Cardiac muscle cell (in vitro differentiated cells and primary cell): ENCODE results near the gene INTS6L. TPM values are rescaled to one million over a fixed set of nuclear protein-coding genes. Genes with fewer than 3 reads are reported as not detected.

Source experiments
- DNase-seq, 2 donors: peaks; one replicate each; pipeline versions ENCODE4 v3.0.0 to v3.0.0-alpha.2; 2010 to 2017; ENCODE audit warnings: low read depth in 1 of 2, low spot score in 1 of 2
- H3K27ac ChIP-seq: fragments of 200-600 bp; sonication (generic); 2 replicates; pipeline ENCODE4 v1.5.1; 2016
- H3K27me3 ChIP-seq: fragments of 200-600 bp; sonication (generic); 2 replicates; pipeline ENCODE4 v1.6.0; 2016; ENCODE audit warnings: control low read depth
- H3K36me3 ChIP-seq: fragments of 200-600 bp; sonication (generic); 2 replicates; pipeline ENCODE4 v1.5.1; 2016; ENCODE audit warnings: control low read depth
- H3K4me1 ChIP-seq: fragments of 200-600 bp; sonication (generic); 2 replicates; pipeline ENCODE4 v1.8.1; 2017; ENCODE audit warnings: low read depth, mild to moderate bottlenecking, mixed run types
- H3K4me3 ChIP-seq: fragments of 200-600 bp; sonication (generic); 2 replicates; pipeline ENCODE4 v1.5.1; 2016; ENCODE audit warnings: mild to moderate bottlenecking
- H3K9me3 ChIP-seq: fragments of 200-600 bp; sonication (generic); 2 replicates; pipeline ENCODE4 v1.5.1; 2017; ENCODE audit warnings: low read depth, mild to moderate bottlenecking, control low read depth
- polyA plus RNA-seq: library from polyadenylated mRNA; unstranded; fragments of >200 nt; fragmentation: Nextera tagmentation; extraction: Ambion mirVana; gene quantifications from 2 replicates; pipeline ENCODE4 v1.2.1, GENCODE V29; 2016
- total RNA-seq: library from RNA; depleted of rRNA; stranded (reverse); fragments of >200 nt; gene quantifications from 2 replicates; pipeline ENCODE4 v1.2.3, GENCODE V29; 2016
- TF ChIP-seq, protein P1 (sequence below): IDR thresholded peaks from 2 replicates; pipeline ENCODE4 v1.5.1; 2012; ENCODE audit warnings: low read depth, mild to moderate bottlenecking, low read length

INTS6L gene
- total and polyA plus RNA-seq, 2 experiments from 2014 or later: 21.2 to 49.3 TPM

DNA sequence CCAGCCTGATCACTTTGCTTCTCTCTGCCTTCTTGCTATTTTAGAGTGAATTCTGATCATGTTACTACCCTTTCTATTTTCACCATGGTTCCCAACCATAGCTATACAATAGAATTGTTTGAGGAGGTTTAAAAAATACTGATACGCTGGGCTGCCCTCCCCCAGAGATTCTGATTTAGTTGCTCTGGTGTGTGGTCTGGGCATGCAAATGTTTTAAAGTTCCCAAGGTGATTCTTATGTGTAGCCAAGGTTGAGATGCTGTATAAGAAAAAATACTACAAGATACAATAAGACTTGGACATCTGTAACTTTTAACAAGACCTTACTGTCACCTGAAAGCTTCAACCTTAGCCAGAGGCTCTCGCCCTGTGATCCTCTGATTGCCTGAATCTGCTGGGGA is 22.2 kb upstream of the INTS6L start:
- no peak overlapping the region for H3K4me3 ChIP-seq

DNA sequence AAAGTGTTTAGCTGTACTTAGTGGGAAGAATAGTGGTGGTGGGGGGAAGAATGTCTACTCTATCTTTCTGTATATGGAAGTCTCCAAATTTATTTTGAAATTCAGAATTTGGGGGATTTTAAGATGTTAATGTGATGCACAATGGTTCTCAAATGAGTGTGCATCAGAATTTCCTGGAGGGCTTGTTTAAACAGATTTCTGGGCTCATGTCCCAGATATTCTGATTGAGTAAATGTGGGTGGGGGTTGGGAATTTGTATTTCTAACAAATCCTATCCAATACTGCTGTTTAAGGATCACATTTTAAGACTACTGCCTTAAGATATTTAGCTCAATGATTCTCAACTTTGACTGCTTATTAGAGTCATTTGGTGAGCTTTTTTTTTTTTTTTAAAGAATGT is 15.1 kb upstream of the INTS6L start:
- Histone ChIP-seq H3K9me3 (no peaks in the 10 kb centered on the region), H3K4me3 (no peak overlapping the region), H3K27me3 (no peaks in the 10 kb centered on the region), H3K36me3 (no peaks in the 10 kb centered on the region), H3K4me1 (peaks cover 13% of the 10 kb centered on the region), H3K27ac (no peak overlapping the region)
- DNase-seq: no peak
- TF ChIP-seq, protein P1, sequence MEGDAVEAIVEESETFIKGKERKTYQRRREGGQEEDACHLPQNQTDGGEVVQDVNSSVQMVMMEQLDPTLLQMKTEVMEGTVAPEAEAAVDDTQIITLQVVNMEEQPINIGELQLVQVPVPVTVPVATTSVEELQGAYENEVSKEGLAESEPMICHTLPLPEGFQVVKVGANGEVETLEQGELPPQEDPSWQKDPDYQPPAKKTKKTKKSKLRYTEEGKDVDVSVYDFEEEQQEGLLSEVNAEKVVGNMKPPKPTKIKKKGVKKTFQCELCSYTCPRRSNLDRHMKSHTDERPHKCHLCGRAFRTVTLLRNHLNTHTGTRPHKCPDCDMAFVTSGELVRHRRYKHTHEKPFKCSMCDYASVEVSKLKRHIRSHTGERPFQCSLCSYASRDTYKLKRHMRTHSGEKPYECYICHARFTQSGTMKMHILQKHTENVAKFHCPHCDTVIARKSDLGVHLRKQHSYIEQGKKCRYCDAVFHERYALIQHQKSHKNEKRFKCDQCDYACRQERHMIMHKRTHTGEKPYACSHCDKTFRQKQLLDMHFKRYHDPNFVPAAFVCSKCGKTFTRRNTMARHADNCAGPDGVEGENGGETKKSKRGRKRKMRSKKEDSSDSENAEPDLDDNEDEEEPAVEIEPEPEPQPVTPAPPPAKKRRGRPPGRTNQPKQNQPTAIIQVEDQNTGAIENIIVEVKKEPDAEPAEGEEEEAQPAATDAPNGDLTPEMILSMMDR: no peak

More for the DNA sequence above, 22.2 kb upstream of the INTS6L start:
- Histone ChIP-seq H3K27me3 (no peaks in the 10 kb centered on the region), H3K36me3 (no peaks in the 10 kb centered on the region), H3K9me3 (no peaks in the 10 kb centered on the region), H3K4me1 (no peaks in the 10 kb centered on the region), H3K27ac (no peak overlapping the region)
- TF ChIP-seq, protein P1: no peak
- no peak for DNase-seq

DNA sequence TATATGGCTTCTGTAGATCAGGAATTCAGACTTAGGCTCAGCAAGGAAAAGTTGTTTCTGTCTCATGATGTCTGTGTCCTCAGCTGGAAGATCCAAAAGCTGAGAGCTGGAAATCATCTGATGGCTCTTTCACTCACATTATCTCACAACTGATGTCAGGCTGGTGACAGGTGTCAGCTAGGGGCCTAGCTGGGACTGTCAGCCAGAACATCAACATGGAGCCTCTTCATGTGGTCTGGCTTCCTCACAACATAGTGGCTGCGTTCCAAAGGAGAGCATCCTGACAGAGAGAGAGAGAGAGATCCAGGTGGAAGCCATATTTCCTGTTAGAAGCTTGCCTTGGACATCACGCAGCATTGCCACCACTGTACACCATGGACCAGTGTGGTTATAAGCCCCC is 10.6 kb upstream of the INTS6L start:
- Histone ChIP-seq H3K27me3 (no peaks in the 10 kb centered on the region), H3K4me1 (peaks cover 19% of the 10 kb centered on the region), H3K36me3 (no peaks in the 10 kb centered on the region), H3K27ac (peak overlapping the region; percentile 91), H3K9me3 (no peaks in the 10 kb centered on the region), H3K4me3 (no peak overlapping the region)
- TF ChIP-seq, protein P1: no peak
- DNase-seq: peak in 1 of 2 donors; percentile 14

DNA sequence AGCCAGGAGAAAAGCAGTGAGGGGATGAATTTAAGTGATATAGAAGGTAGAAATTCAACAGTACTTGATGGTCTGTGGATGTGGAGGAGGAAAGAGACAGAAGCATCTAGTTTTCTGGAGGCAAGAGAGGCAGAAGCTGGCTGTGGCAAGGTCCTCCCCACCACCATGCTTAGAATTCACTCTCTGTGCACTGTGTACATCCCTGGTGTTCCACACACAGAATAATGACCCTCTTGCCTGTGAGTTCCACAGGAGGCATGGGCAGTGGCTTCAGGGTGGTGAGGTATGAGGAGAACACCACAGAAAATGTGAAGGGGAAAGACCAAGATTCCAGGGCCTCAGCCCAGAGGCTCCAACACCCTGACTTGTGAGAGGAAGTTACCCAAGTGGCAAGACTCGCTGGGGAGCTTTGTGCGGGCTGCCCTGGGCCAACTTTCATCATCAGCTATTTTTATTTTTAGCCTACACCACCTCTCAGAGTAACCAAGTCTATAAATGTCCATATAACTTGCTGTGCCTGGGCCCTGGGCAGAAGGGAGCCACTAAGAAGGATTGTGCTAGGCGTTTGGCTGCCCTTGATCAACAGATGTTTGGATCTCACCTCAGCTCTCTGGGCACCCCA is 7.8 kb upstream of the INTS6L start:
- no peak for DNase-seq
- H3K4me3 ChIP-seq: no peak overlapping the region
- peaks cover 19% of the 10 kb centered on the region for H3K4me1 ChIP-seq
- TF ChIP-seq, protein P1: no peak
- H3K27me3 ChIP-seq: no peaks in the 10 kb centered on the region
- no peaks in the 10 kb centered on the region for H3K36me3 ChIP-seq
- H3K9me3 ChIP-seq: no peaks in the 10 kb centered on the region
- H3K27ac ChIP-seq: peak overlapping the region; percentile 91

DNA sequence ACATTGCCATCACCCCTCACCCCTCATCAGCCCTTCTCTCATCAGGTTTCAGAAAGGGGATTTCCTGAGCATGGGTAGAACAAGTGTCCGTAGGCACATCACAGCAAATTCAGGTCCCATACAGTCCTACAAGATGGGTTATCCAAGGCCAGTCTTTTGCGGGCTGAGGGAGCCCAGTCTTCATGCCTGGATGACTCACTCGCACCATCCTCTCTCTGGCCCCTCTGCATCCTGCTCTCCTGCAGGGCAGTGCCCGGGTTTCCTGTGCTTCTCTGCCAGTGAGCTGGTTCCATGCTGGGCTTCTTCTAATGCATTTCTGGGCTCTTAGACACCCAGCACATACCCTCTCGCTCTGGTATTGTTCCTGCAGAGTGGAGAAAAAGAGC is 7.3 kb upstream of the INTS6L start:
- H3K4me1 ChIP-seq: peaks cover 19% of the 10 kb centered on the region
- H3K4me3 ChIP-seq: no peak overlapping the region
- no peaks in the 10 kb centered on the region for H3K27me3 ChIP-seq
- TF ChIP-seq, protein P1: no peak
- H3K27ac ChIP-seq: peak overlapping the region; percentile 91
- no peaks in the 10 kb centered on the region for H3K9me3 ChIP-seq
- H3K36me3 ChIP-seq: no peaks in the 10 kb centered on the region
- no peak for DNase-seq
